ENCODE data around the gene USP21.
A peak's percentile ranks its signal among the peaks of the same experiment; 100 is the strongest.

The USP21 gene

GRCh38 chr1:161195171-161195570, 35.9 kb downstream of the USP21 start:
- no peak for DNase-seq

GRCh38 chr1:161196111-161196510, 36.8 kb downstream of the USP21 start:
- DNase-seq: no peak

- no peak for DNase-seq
Observed at GRCh38 chr1:161196521-161197451, 37.5 kb downstream of the USP21 start.

GRCh38 chr1:161197560-161198193, 38.4 kb downstream of the USP21 start:
- DNase-seq: no peak

GRCh38 chr1:161198194-161198896, 39.0 kb downstream of the USP21 start:
- no peak for DNase-seq

GRCh38 chr1:161198897-161199431, 39.7 kb downstream of the USP21 start, which contains the start of gene ADAMTS4:
TSS of gene ADAMTS4 (minus strand) at chr1:161199054. CDS start at chr1:161198627, 427 bp downstream.
- no peak for DNase-seq

- no peak for DNase-seq
Observed at GRCh38 chr1:161199506-161200139, 40.3 kb downstream of the USP21 start.

- DNase-seq: no peak
Observed at GRCh38 chr1:161200421-161200991, 41.2 kb downstream of the USP21 start.

GRCh38 chr1:161200992-161201835, 41.9 kb downstream of the USP21 start:
- no peak for DNase-seq

GRCh38 chr1:161201836-161202712, 42.8 kb downstream of the USP21 start, which contains the start of gene NDUFS2:
TSS of gene NDUFS2 (plus strand) at chr1:161202367. CDS start at chr1:161202386, 19 bp downstream.
- DNase-seq: peak; percentile 98

GRCh38 chr1:161206411-161207140, 47.3 kb downstream of the USP21 start:
- no peak for DNase-seq

- DNase-seq: no peak
Observed at GRCh38 chr1:161207173-161207572, 47.9 kb downstream of the USP21 start.

GRCh38 chr1:161209790-161210409, 50.6 kb downstream of the USP21 start:
- peak; percentile 79 for DNase-seq

GRCh38 chr1:161214369-161214768, 55.1 kb downstream of the USP21 start:
- DNase-seq: no peak

- no peak for DNase-seq
Observed at GRCh38 chr1:161215076-161215475, 55.8 kb downstream of the USP21 start, which contains the start of gene FCER1G. TSS of gene FCER1G (plus strand) at chr1:161215295. CDS start at chr1:161215322, 27 bp downstream.

All from activated CD4-positive, alpha-beta T cell treated with anti-CD3 and anti-CD28 coated beads, Interleukin-10, Interleukin-2, amounts not matched to agents 100 ng/mL and 50 ng/mL, durations not matched to agents 16 hours and 8 hours (primary cell).